ENCODE data around the gene TMEM106C. TPM values are rescaled to one million over a fixed set of nuclear protein-coding genes. Genes with fewer than 3 reads are reported as not detected.

TMEM106C gene
- total RNA-seq, 4 donors from 2014 or later, result 68.6 to 98.8 (median 72.0) TPM

DNA sequence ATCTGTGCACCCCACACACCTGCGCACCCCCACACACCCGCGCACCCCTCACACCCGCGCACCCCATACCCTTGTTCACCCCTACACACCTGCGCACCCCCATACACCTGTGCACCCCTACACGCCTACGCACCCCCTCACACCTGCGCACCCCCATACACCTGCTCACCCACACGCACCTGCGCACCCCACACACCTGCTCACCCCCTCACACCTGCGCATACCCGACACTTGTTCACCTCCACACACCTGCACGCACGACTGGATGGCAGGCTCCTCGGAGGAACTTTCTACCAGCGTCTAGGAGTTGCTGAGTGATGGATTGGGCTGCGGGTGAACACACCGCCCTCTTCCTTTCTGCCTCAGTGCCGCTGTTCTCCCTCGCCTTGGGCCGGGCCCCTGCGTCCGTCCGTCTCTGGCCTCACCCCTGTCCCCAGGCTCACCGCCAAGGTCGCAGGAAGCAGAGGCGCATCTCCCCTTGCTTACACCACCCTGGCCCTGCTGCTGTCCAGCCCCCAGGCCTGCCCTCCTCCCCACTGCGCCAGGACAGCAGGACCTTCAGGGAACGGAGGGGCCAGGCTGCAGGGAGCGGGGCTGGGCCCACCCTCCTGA, 20.7 kb upstream of the TMEM106C start:
- intact Hi-C loops (cut with DNase I), result no loop called here
- Histone ChIP-seq H3K4me3 (no peak overlapping the region), H3K9me3 (no peaks in the 10 kb centered on the region), H3K4me1 (peaks cover 0 to 16% (median 6%) of the 10 kb centered on the region in 4 donors), H3K27me3 (peaks cover 0 to 36% (median 9%) of the 10 kb centered on the region in 4 donors), H3K36me3 (no peaks in the 10 kb centered on the region), H3K27ac (replicated peaks in 1 of 4) (no peak overlapping the region)
- 64% methylated on average over 28 of the region's 31 CpGs for WGBS
- no peak for DNase-seq (ENCODE audit: extremely low spot score)
- TF ChIP-seq POLR2AphosphoS5 (IDR thresholded peaks at IDR 0.05), result no peak
- TF ChIP-seq EP300 (IDR thresholded peaks at IDR 0.05), result no peak

- intact Hi-C loops (cut with DNase I), result no loop called here
- Histone ChIP-seq H3K9me3 (no peaks in the 10 kb centered on the region), H3K36me3 (no peaks in the 10 kb centered on the region), H3K4me3 (no peak overlapping the region), H3K27ac (replicated peaks in 1 of 4) (no peak overlapping the region), H3K4me1 (peaks cover 0 to 16% (median 6%) of the 10 kb centered on the region in 4 donors), H3K27me3 (peaks cover 0 to 36% (median 9%) of the 10 kb centered on the region in 4 donors)
- no peak for DNase-seq (ENCODE audit: extremely low spot score)
- TF ChIP-seq CTCF (IDR thresholded peaks at IDR 0.05) (no peak), EP300 (IDR thresholded peaks at IDR 0.05) (no peak), POLR2A (IDR thresholded peaks at IDR 0.05; ENCODE audit: low read depth) (no peak), POLR2AphosphoS5 (IDR thresholded peaks at IDR 0.05) (no peak)
- WGBS, result 78% methylated on average over 10 of the region's 12 CpGs
These were observed 19.6 kb upstream of the TMEM106C start for GRCh38 chr12:47943623-47944340.

- Histone ChIP-seq H3K4me1 (peaks cover 0 to 24% (median 14%) of the 10 kb centered on the region in 4 donors), H3K27ac (replicated peaks in 1 of 4) (no peak overlapping the region), H3K9me3 (no peaks in the 10 kb centered on the region), H3K4me3 (no peak overlapping the region), H3K27me3 (peaks cover 0 to 36% (median 9%) of the 10 kb centered on the region in 4 donors), H3K36me3 (no peaks in the 10 kb centered on the region)
- intact Hi-C loops (cut with DNase I), result no loop called here
- WGBS, result 90% methylated on average over 6 of the region's 6 CpGs
- DNase-seq (ENCODE audit: extremely low spot score), result no peak
- TF ChIP-seq EP300 (IDR thresholded peaks at IDR 0.05), result no peak
- TF ChIP-seq POLR2AphosphoS5 (IDR thresholded peaks at IDR 0.05), result no peak
These were observed 18.6 kb upstream of the TMEM106C start for GRCh38 chr12:47944685-47945340.

- peaks cover 0 to 36% (median 9%) of the 10 kb centered on the region in 4 donors for H3K27me3 ChIP-seq
- no peak for DNase-seq (ENCODE audit: extremely low spot score)
- H3K36me3 ChIP-seq, result no peaks in the 10 kb centered on the region
- H3K27ac ChIP-seq (replicated peaks in 1 of 4), result no peak overlapping the region
- 59% methylated on average over 1 of the region's 1 CpG for WGBS
- H3K9me3 ChIP-seq, result no peaks in the 10 kb centered on the region
- intact Hi-C loops (cut with DNase I), result no loop called here
- TF ChIP-seq POLR2AphosphoS5 (IDR thresholded peaks at IDR 0.05) (no peak), EP300 (IDR thresholded peaks at IDR 0.05) (no peak), POLR2A (IDR thresholded peaks at IDR 0.05; ENCODE audit: low read depth) (no peak), CTCF (IDR thresholded peaks at IDR 0.05) (no peak)
- H3K4me3 ChIP-seq, result no peak overlapping the region
- H3K4me1 ChIP-seq, result peaks cover 0 to 24% (median 14%) of the 10 kb centered on the region in 4 donors
These were observed 18.1 kb upstream of the TMEM106C start for GRCh38 chr12:47945341-47945728.

GRCh38 chr12:47946413-47947323, 16.7 kb upstream of the TMEM106C start:
- H3K36me3 ChIP-seq, result no peaks in the 10 kb centered on the region
- H3K27ac ChIP-seq (replicated peaks in 1 of 4), result no peak overlapping the region
- WGBS, result 67% methylated on average over 27 of the region's 27 CpGs
- H3K4me3 ChIP-seq, result no peak overlapping the region
- H3K4me1 ChIP-seq, result peaks cover 0 to 24% (median 14%) of the 10 kb centered on the region in 4 donors
- TF ChIP-seq POLR2AphosphoS5 (IDR thresholded peaks at IDR 0.05), result no peak
- TF ChIP-seq CTCF (IDR thresholded peaks at IDR 0.05), result no peak
- no peak for TF ChIP-seq POLR2A (IDR thresholded peaks at IDR 0.05; ENCODE audit: low read depth)
- no peak for TF ChIP-seq EP300 (IDR thresholded peaks at IDR 0.05)
- intact Hi-C loops (cut with DNase I), result no loop called here
- H3K27me3 ChIP-seq, result peaks cover 0 to 25% (median 7%) of the 10 kb centered on the region in 4 donors
- DNase-seq (ENCODE audit: extremely low spot score), result no peak
- H3K9me3 ChIP-seq, result no peaks in the 10 kb centered on the region
